GM18951 (cell line): ENCODE data around the gene ZNF592.

Experiments
- POLR2A ChIP-seq: IDR thresholded peaks from 4 replicates; pipeline ENCODE4 v1.6.1; 2011; ENCODE audit warnings: mild to moderate bottlenecking; ENCODE audit not compliant: insufficient read length, insufficient read depth; ENCODE audit errors: extremely low read depth
- in situ Hi-C: fragments of 300-500 bp; cut with MboI; formaldehyde crosslinking; loops from one replicate; pipeline ENCODE4 v1.12.0; 2022; ENCODE audit warnings: low sequenced_read_pairs, mixed read lengths, inconsistent platforms; ENCODE audit not compliant: unreplicated experiment

The ZNF592 gene

DNA sequence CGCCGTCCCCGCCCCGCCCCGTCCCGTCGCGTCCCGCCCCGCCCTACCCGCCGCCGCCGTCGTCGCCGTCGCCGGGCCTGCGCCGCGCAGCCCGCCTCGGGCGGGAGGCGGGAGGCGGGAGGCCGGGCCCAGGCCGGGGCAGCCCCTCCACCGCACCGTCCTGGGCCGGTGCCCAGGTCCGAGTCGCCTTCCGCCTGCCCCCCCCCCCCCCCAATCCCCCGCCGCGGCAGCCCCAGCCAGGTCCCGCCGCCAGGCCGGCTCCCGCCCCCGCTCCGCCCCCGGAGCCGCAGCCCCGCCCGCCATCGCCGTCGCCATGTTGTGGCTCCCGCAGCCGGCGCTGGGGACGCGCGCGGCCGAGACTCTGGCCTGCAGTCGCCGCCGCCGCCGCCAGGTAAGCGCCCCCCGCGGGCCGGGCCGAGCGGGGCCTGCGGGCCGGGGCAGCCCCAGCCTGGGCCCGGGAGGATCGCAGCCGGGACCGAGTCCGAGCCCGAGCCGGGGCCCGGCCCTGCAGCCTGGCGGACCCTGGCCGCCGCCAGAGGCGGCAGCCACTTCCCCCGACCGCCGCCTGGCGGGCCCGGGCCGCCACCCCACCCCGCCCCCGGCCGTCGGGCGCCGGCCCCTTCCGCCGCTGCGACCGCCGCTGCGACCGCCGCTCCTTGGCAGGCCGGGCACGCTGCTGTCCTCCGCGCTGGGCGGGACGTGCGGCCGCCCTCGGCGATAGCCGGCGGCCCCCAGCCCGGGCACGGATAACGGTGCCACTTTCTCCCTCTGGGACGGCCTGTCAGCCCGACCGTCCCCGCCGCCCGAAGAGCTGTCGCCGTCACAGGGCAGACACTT, at the start of gene ZNF592:
ZNF592 (plus strand) TSS at position 319 of the 837 bp plus-strand sequence. CDS start 34,084 bp downstream, outside the sequence.
- in situ Hi-C loops = no loop called here
- peak; percentile 81 for TF ChIP-seq POLR2A

GRCh38 chr15:84699538-84700191, 48.7 kb upstream of the ZNF592 start:
- in situ Hi-C loops = no loop called here
- TF ChIP-seq POLR2A = no peak

- TF ChIP-seq POLR2A = no peak
- in situ Hi-C loops = no loop called here
Measured at GRCh38 chr15:84702961-84703482, 45.4 kb upstream of the ZNF592 start.

- in situ Hi-C loops = no loop called here
- no peak for TF ChIP-seq POLR2A
Measured at GRCh38 chr15:84703808-84704207, 44.6 kb upstream of the ZNF592 start.

DNA sequence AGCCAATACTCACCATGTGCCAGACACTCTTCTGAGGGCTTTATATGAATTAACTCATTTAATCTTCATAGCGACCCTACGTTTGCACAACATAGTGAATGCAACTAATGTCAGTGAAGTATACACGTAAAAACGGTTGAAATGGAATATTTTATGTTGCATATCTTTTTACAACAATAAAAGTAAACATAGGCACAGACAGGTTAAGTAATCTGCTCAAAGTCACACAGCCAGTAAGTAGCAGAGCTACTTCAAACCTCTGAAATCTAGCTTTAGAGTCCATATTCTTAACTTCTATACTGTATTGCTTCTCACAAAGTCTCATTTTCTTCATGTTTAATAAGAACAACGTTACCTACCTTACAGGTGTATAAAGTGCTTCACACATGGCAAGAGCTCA, 34.0 kb upstream of the ZNF592 start:
- in situ Hi-C loops = no loop called here

DNA sequence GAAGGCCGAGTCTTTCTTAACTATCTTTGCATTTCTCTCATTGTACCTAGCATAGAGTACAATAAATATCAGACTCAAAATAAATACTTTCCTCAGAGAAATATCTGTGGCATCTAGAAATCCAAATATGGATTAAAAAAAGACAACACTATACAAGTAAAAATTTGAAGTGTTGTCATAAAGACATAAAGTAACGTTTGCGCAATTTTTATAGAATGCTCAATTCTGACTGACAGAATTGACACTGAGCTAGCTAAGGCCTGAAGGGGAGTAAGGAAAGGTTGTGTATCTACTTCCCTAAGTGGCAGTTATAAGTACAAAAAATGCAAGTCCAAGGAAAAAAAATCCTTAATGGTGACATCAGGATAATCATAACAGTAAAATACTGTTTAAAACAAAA, 33.6 kb upstream of the ZNF592 start:
- TF ChIP-seq POLR2A = no peak
- in situ Hi-C loops = no loop called here

More for the DNA sequence above, 34.0 kb upstream of the ZNF592 start:
- no peak for TF ChIP-seq POLR2A

GRCh38 chr15:84715441-84716035, 32.9 kb upstream of the ZNF592 start:
- TF ChIP-seq POLR2A = no peak

GRCh38 chr15:84716036-84716732, 32.2 kb upstream of the ZNF592 start, which contains the start of gene SEC11A:
Gene SEC11A, minus strand, starts transcription at chr15:84716139. Its CDS starts 64 bp downstream, at chr15:84716075.
- peak; percentile 88 for TF ChIP-seq POLR2A
- in situ Hi-C loops = no loop called here

More at GRCh38 chr15:84715441-84716035, 32.9 kb upstream of the ZNF592 start:
- in situ Hi-C loops = no loop called here

- in situ Hi-C loops = no loop called here
- no peak for TF ChIP-seq POLR2A
Measured at GRCh38 chr15:84721371-84721770, 27.0 kb upstream of the ZNF592 start.

GRCh38 chr15:84722628-84723027, 25.8 kb upstream of the ZNF592 start:
- TF ChIP-seq POLR2A = no peak
- in situ Hi-C loops = no loop called here

- no peak for TF ChIP-seq POLR2A
- in situ Hi-C loops = no loop called here
Measured at GRCh38 chr15:84725001-84725491, 23.3 kb upstream of the ZNF592 start.

DNA sequence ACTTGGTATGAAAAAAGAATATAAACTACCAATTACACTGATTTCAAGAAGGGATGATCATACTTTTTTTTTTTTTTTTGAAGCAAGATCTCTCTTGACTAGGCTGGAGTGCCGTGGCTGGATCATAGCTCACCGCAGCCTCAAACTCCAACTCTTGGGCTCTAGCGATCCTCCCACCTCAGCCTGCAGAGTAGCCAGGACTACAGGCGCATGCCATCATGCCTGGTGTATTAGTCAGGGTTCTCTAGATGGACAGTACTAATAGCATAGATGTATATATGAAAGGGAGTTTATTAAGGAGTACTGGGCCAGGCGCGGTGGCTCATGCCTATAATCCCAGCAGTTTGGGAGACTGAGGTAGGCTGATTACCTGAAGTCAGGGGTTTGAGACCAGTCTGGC, 21.0 kb upstream of the ZNF592 start:
- TF ChIP-seq POLR2A = no peak
- in situ Hi-C loops = no loop called here
